ENCODE data around the gene PARD6G.
"Not testable (repeated sequence)": the region's sequence is repeated elsewhere in the genome, so short reads cannot be mapped to it uniquely, and the experiment has no call there.

PARD6G gene

GRCh38 chr18:80247393-80247841 lies at the start of gene PARD6G:
PARD6G (minus strand) TSS chr18:80247514; CDS start chr18:80247348, 166 bp downstream.
- no peaks in the 10 kb centered on the region for H3K9me3 Mint-ChIP-seq
- CTCF ChIA-PET, result no interaction called here
- DNase-seq, result peak; percentile 74
- H3K4me3 Mint-ChIP-seq, result peak within 1 kb of the TSS; percentile 63
- no peaks in the 10 kb centered on the region for H3K36me3 Mint-ChIP-seq
- no peak within 1 kb of the TSS for H3K27ac Mint-ChIP-seq
- peaks cover 6% of the 10 kb centered on the region for H3K4me1 Mint-ChIP-seq
- peaks cover 77% of the 10 kb centered on the region for H3K27me3 Mint-ChIP-seq

DNA sequence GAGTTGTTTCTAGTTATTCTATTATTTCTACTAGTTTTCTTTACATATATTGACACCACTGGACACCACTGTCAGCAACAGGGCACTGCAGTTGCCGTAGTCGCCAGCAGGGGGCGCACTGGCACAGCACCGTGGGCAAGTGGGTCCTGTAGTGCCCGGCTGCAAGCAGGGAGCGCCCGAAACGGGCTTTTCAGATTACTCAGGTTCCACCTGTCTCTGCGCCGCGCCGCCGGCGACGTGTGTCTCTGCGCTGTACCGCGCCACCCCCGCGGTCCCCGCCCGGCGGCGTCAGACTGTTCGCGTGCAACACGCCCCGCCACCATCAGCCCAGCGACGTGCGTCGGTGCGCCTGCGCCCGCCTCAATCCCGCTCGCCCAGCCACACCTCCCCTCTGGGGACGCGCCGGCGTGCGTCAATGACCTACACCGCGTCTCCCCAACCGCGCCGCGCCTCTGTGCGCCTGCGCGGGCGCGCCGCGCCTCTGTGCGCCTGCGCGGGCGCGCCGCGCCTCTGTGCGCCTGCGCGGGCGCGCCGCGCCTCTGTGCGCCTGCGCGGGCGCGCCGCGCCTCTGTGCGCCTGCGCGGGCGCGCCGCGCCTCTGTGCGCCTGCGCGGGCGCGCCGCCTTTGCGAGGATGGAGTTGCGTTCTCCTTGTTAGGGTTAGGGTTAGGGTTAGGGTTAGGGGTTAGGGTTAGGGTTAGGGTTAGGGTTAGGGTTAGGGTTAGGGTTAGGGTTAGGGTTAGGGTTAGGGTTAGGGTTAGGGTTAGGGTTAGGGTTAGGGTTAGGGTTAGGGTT lies 15.1 kb upstream of the PARD6G start:
- DNase-seq, result peak; percentile 43
- H3K9me3 Mint-ChIP-seq, H3K36me3 Mint-ChIP-seq, H3K4me3 Mint-ChIP-seq, H3K4me1 Mint-ChIP-seq, CTCF ChIA-PET, H3K27ac Mint-ChIP-seq, H3K27me3 Mint-ChIP-seq: not testable (repeated sequence)

DNA sequence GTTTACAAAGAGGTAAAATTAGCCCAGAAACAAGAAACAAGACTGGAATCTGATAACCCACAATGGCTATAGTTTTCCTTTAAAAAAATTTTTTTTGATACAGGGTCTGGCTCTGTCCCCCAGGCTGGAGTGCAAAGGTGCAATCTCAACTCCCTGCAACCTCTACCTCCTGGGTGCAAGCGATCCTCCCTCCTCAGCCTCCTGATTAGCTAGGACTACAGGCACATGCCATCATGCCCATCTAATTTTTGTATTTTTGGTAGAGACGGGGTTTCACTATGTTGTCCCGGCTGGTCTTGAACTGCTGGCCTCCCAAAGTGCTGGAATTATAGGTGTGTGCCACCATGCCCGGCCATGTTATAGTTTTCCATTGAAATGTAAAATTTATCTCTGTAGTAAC lies 12.3 kb upstream of the PARD6G start:
- Mint-ChIP-seq H3K36me3 (no peaks in the 10 kb centered on the region), H3K4me1 (no peaks in the 10 kb centered on the region), H3K27ac (no peak overlapping the region), H3K27me3 (peaks cover 6% of the 10 kb centered on the region), H3K4me3 (no peak overlapping the region), H3K9me3 (peaks cover 1% of the 10 kb centered on the region)
- no peak for DNase-seq
- CTCF ChIA-PET, result interaction anchor here (0.9 to 1.2 kb wide), 3 partner anchors 83 to 99 kb away, joined by 3 read pairs; no protein-coding TSS in a partner anchor

- Mint-ChIP-seq H3K27ac (no peak overlapping the region), H3K9me3 (peaks cover 1% of the 10 kb centered on the region), H3K4me1 (no peaks in the 10 kb centered on the region), H3K27me3 (peaks cover 12% of the 10 kb centered on the region), H3K4me3 (no peak overlapping the region), H3K36me3 (no peaks in the 10 kb centered on the region)
- CTCF ChIA-PET, result interaction anchor here (1.0 kb wide), 1 partner anchor 88 kb away, joined by 4 read pairs; no protein-coding TSS in a partner anchor
- DNase-seq, result no peak
Measured at GRCh38 chr18:80258640-80259039, 11.3 kb upstream of the PARD6G start.

- not testable (repeated sequence) for H3K27ac Mint-ChIP-seq
- peak; percentile 73 for DNase-seq
- CTCF ChIA-PET, result interaction anchor here (1.0 to 4.8 kb wide), 4 partner anchors 12 to 99 kb away, joined by 4 to 45 read pairs (median 10); no protein-coding TSS in a partner anchor
Measured at GRCh38 chr18:80257579-80258543, 10.5 kb upstream of the PARD6G start.

DNA sequence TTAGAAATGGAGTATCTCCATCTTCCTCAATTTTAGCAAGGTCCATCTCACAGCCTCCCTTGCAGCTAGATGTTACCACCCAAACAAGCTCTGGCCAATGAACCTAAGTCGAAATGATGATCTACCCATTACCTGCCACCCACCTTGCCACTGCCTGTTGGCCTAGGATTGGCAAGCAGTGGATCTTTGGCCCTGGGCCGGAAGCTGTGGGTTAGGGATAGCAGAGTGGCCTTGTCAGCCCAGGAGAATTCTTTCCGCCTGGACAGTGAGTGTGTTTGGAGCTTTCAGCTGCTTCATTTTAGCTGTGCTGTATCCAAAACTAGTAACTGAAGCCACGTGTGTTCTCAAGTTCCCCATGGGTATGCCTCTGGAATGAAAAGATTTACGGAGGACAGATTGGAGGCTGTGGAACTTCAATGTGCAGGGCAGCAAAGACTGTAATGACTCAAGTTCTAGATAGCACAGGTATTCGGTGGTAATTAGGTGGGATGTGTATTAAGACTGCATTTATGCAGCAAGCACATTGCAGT lies 7.7 kb upstream of the PARD6G start:
- Mint-ChIP-seq H3K4me1 (no peaks in the 10 kb centered on the region), H3K9me3 (peaks cover 1% of the 10 kb centered on the region), H3K36me3 (no peaks in the 10 kb centered on the region), H3K27me3 (peaks cover 25% of the 10 kb centered on the region), H3K4me3 (no peak overlapping the region), H3K27ac (no peak overlapping the region)
- DNase-seq, result no peak
- CTCF ChIA-PET, result interaction anchor here (1.0 to 4.8 kb wide), 4 partner anchors 10 to 229 kb away, joined by 3 to 45 read pairs (median 9); no protein-coding TSS in a partner anchor

More at GRCh38 chr18:80257579-80258543, 10.5 kb upstream of the PARD6G start:
- not testable (repeated sequence) for H3K4me1 Mint-ChIP-seq, H3K9me3 Mint-ChIP-seq, H3K36me3 Mint-ChIP-seq, H3K4me3 Mint-ChIP-seq
- peaks cover 12% of the 10 kb centered on the region for H3K27me3 Mint-ChIP-seq

DNA sequence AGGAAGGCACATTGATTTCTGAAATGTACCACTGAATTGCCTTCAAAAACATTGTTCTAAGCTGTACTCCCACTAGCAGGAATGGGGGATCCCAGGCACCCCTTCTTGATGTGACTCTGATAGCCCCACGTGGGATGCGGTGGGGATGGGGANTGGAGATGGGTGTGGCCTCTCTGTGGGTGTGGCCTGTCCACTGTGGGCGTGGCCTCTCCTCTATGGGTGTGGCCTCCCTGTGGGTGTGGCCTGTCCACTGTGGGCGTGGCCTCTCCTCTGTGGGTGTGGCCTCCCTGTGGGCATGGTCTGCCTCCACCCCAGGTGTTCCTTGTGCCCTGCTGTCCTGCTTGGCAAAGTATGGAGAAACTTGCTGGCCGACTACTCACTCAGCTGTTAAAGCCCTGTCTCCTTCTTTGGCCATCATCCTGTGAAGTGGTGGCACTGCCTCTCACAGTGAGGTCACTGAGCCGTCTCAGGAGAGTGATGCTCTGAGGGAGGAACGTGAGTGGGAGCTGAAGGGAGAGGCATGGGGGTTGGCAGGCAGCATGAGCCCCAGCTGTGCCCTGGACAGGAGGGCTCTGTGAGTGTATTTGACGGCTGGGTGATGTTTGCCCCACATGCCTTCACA lies 6.7 kb upstream of the PARD6G start:
- Mint-ChIP-seq H3K4me3 (no peak overlapping the region), H3K27ac (no peak overlapping the region), H3K27me3 (peaks cover 33% of the 10 kb centered on the region), H3K36me3 (no peaks in the 10 kb centered on the region), H3K4me1 (no peaks in the 10 kb centered on the region), H3K9me3 (peaks cover 1% of the 10 kb centered on the region)
- CTCF ChIA-PET, result interaction anchor here (1.6 to 4.8 kb wide), 2 partner anchors 9 to 95 kb away, joined by 5 to 45 read pairs; no protein-coding TSS in a partner anchor
- DNase-seq, result peak; percentile 31

DNA sequence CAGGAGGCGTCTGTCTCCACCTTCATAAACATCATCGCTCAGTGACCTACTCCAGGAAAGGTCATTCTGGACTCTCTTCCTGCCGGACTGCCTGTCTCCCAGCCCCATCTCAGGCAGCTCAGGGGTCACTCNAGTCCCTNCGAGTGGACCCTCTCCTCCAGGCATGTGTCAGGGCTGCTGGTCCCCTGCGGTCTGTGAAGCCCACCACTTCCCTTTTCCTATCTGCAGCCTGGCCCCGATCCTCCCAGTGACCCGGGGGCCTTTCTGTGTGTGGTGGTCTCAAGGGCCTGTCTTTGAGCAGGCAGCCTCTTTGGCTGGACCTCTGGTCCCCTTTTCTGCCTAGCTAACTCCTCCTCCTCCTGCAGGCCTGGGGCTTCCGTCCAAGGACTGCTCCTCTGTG lies 5.9 kb upstream of the PARD6G start:
- Mint-ChIP-seq H3K9me3 (peaks cover 1% of the 10 kb centered on the region), H3K27me3 (peaks cover 39% of the 10 kb centered on the region), H3K36me3 (no peaks in the 10 kb centered on the region), H3K4me1 (no peaks in the 10 kb centered on the region), H3K27ac (no peak overlapping the region), H3K4me3 (no peak overlapping the region)
- DNase-seq, result no peak
- CTCF ChIA-PET, result interaction anchor here (1.5 to 4.8 kb wide), 2 partner anchors 13 to 94 kb away, joined by 3 to 45 read pairs; no protein-coding TSS in a partner anchor

DNA sequence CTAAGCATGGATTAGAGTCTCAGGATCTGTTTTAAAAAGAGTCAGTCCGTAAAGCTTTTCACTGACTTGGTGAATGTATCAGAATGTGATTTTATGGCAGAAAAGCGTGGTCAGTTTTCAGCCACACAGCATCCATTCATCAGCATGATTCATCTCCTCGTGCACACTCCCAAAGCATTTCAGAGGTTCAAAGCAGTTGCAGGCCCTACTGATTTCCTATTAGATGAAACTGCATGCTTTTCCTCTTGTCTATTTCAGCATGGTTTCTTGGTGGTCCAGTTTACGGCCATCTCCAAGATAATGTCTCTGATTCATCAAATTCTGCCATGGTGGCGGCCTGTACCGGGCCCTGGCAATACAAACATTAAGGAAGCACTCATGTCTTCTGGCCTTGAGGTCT lies 4.8 kb upstream of the PARD6G start:
- Mint-ChIP-seq H3K36me3 (no peaks in the 10 kb centered on the region), H3K27ac (no peak overlapping the region), H3K27me3 (peaks cover 48% of the 10 kb centered on the region), H3K4me1 (no peaks in the 10 kb centered on the region), H3K9me3 (peaks cover 1% of the 10 kb centered on the region), H3K4me3 (no peak overlapping the region)
- CTCF ChIA-PET, result interaction anchor here (1.3 to 1.5 kb wide), 2 partner anchors 12 to 94 kb away, joined by 3 read pairs; no protein-coding TSS in a partner anchor
- DNase-seq, result no peak

- no peak overlapping the region for H3K4me3 Mint-ChIP-seq
- peaks cover 1% of the 10 kb centered on the region for H3K9me3 Mint-ChIP-seq
- H3K36me3 Mint-ChIP-seq, result no peaks in the 10 kb centered on the region
- H3K27ac Mint-ChIP-seq, result no peak overlapping the region
- CTCF ChIA-PET, result interaction anchor here (1.3 to 1.5 kb wide), 2 partner anchors 12 to 94 kb away, joined by 3 read pairs; no protein-coding TSS in a partner anchor
- peaks cover 51% of the 10 kb centered on the region for H3K27me3 Mint-ChIP-seq
- DNase-seq, result no peak
- H3K4me1 Mint-ChIP-seq, result no peaks in the 10 kb centered on the region
Measured at GRCh38 chr18:80251700-80252099, 4.4 kb upstream of the PARD6G start.

DNA sequence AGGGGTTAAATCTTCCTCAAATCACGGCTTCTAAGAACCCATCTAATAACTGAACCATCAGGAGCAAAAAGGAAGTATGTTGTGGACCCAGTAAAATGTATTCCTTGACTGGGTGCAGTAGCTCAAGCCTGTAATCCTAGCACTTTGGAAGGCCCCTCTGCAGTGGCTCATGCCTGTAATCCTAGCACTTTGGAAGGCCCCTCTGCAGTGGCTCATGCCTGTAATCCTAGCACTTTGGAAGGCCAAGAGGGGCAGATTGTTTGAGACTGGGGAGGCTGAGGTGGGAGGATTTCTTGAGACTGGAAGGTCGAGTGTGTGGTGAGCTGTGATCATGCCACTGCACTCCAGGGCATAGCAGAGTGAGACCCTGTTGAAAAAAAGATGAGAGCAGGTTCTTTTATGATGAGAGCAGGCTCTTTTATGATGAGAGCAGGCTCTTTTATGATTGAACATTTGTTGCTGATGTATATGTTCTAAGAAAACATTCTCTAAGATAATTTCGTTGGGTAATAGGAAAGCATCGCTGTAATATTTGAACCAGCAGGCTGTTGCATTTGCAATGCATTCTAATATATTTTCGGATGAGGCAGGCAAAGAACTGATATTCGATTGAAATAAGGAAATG lies 3.5 kb upstream of the PARD6G start:
- H3K27me3 Mint-ChIP-seq, result peaks cover 55% of the 10 kb centered on the region
- H3K4me1 Mint-ChIP-seq, result peaks cover 3% of the 10 kb centered on the region

GRCh38 chr18:80249217-80250093 lies 2.1 kb upstream of the PARD6G start:
- H3K27ac Mint-ChIP-seq, result no peak overlapping the region
- no peak overlapping the region for H3K4me3 Mint-ChIP-seq
- H3K4me1 Mint-ChIP-seq, result peaks cover 6% of the 10 kb centered on the region
- no peak for DNase-seq
- H3K27me3 Mint-ChIP-seq, result peaks cover 69% of the 10 kb centered on the region
- CTCF ChIA-PET, result interaction anchor here (1.1 to 1.3 kb wide), 2 partner anchors 9 to 91 kb away, joined by 3 read pairs; no protein-coding TSS in a partner anchor
- H3K36me3 Mint-ChIP-seq, result no peaks in the 10 kb centered on the region
- no peaks in the 10 kb centered on the region for H3K9me3 Mint-ChIP-seq

More for the DNA sequence above, 3.5 kb upstream of the PARD6G start:
- Mint-ChIP-seq H3K4me3 (no peak overlapping the region), H3K27ac (no peak overlapping the region), H3K36me3 (no peaks in the 10 kb centered on the region), H3K9me3 (peaks cover 1% of the 10 kb centered on the region)
- no peak for DNase-seq
- CTCF ChIA-PET, result no interaction called here
